DMS114 treated with DMSO at 0.1 percent for 48 hours (cell line): ENCODE data around the gene CAB39L.

Experiments used
- DNase-seq: peaks from one replicate; lab custom pipeline; 2025; ENCODE audit not compliant: unreplicated experiment; lab: John Stamatoyannopoulos, UW

The CAB39L gene

GRCh38 chr13:49400755-49401659, 42.9 kb downstream of the CAB39L start:
- DNase-seq = no peak

GRCh38 chr13:49399801-49400472, 43.9 kb downstream of the CAB39L start:
- no peak for DNase-seq

GRCh38 chr13:49395878-49396380, 47.9 kb downstream of the CAB39L start:
- no peak for DNase-seq

GRCh38 chr13:49395451-49395865, 48.4 kb downstream of the CAB39L start:
- no peak for DNase-seq

GRCh38 chr13:49388091-49388635, 55.7 kb downstream of the CAB39L start:
- DNase-seq = no peak

GRCh38 chr13:49386664-49387063, 57.2 kb downstream of the CAB39L start:
- no peak for DNase-seq

GRCh38 chr13:49376121-49376520, 67.7 kb downstream of the CAB39L start:
- DNase-seq = no peak

GRCh38 chr13:49374585-49375290, 69.1 kb downstream of the CAB39L start:
- DNase-seq = no peak

- DNase-seq = no peak
These were observed 70.1 kb downstream of the CAB39L start for GRCh38 chr13:49373716-49374115.

GRCh38 chr13:49371943-49372613, 71.8 kb downstream of the CAB39L start:
- no peak for DNase-seq

- no peak for DNase-seq
These were observed 73.5 kb downstream of the CAB39L start for GRCh38 chr13:49370371-49370770.

GRCh38 chr13:49369866-49370265, 74.0 kb downstream of the CAB39L start:
- no peak for DNase-seq

GRCh38 chr13:49368688-49369087, 75.2 kb downstream of the CAB39L start:
- DNase-seq = no peak

- DNase-seq = no peak
These were observed 76.0 kb downstream of the CAB39L start for GRCh38 chr13:49367640-49368422.

GRCh38 chr13:49366841-49367240, 77.0 kb downstream of the CAB39L start:
- no peak for DNase-seq

GRCh38 chr13:49357694-49358093, 86.2 kb downstream of the CAB39L start:
- no peak for DNase-seq

GRCh38 chr13:49356223-49356622, 87.6 kb downstream of the CAB39L start:
- no peak for DNase-seq

GRCh38 chr13:49354719-49355118, 89.1 kb downstream of the CAB39L start:
- no peak for DNase-seq

GRCh38 chr13:49353908-49354307, 90.0 kb downstream of the CAB39L start:
- DNase-seq = no peak

GRCh38 chr13:49351871-49352270, 92.0 kb downstream of the CAB39L start:
- no peak for DNase-seq
